A673 (cell line): ENCODE results near the gene CLDN20. TPM values are rescaled to one million over a fixed set of nuclear protein-coding genes. Genes with fewer than 3 reads are reported as not detected.
A peak's percentile ranks its signal among the peaks of the same experiment; 100 is the strongest.

Source experiments
- BruUV-seq: library from RNA; stranded (reverse); fragments of 400-500 nt; replicated peaks from 2 replicates; lab custom pipeline; 2021; lab: Mats Ljungman, UMichigan
- CTCF ChIA-PET: fragments of 300-600 bp; sonication (Branson Sonifier 250); formaldehyde crosslinking; loops from one replicate; lab custom pipeline; 2022; ENCODE audit warnings: antibody characterized with exemption; lab: Charles Lee
- POLR2A ChIA-PET: fragments of 300-600 bp; sonication (Branson Sonifier 250); formaldehyde crosslinking; loops from one replicate; lab custom pipeline; 2022; ENCODE audit warnings: antibody characterized with exemption; ENCODE audit not compliant: low non-redundant PET; lab: Charles Lee
- DNase-seq: peaks from one replicate; pipeline ENCODE4 v3.0.0-alpha.2; 2015; ENCODE audit warnings: low spot score
- H3K27ac ChIP-seq: fragments of 200-600 bp; sonication (generic); 2 replicates; pipeline ENCODE4 v1.5.1; 2016; ENCODE audit warnings: mixed run types, low read depth, mild to moderate bottlenecking, mixed read lengths, antibody characterized with exemption, low read length; ENCODE audit not compliant: poor library complexity, severe bottlenecking
- H3K27me3 ChIP-seq: fragments of 200-600 bp; sonication (generic); replicated peaks from 2 replicates; pipeline ENCODE4 v1.6.1; 2017; ENCODE audit warnings: mixed run types, low read depth, mild to moderate bottlenecking, mixed read lengths, antibody characterized with exemption, low read length; ENCODE audit not compliant: insufficient read depth, poor library complexity
- H3K36me3 ChIP-seq: fragments of 200-600 bp; sonication (generic); 2 replicates; pipeline ENCODE4 v1.6.1; 2016; ENCODE audit warnings: mixed run types, mild to moderate bottlenecking, mixed read lengths, antibody characterized with exemption, low read length; ENCODE audit not compliant: insufficient read depth, poor library complexity, severe bottlenecking
- H3K4me1 ChIP-seq: fragments of 200-600 bp; sonication (generic); 2 replicates; pipeline ENCODE4 v1.6.1; 2017; ENCODE audit warnings: mixed run types, mild to moderate bottlenecking, mixed read lengths, antibody characterized with exemption, low read length; ENCODE audit not compliant: insufficient read depth, poor library complexity, severe bottlenecking
- H3K4me3 ChIP-seq: fragments of 200-600 bp; sonication (generic); 2 replicates; pipeline ENCODE4 v1.5.1; 2016; ENCODE audit warnings: low read depth, mixed run types, mild to moderate bottlenecking, mixed read lengths, low read length; ENCODE audit not compliant: poor library complexity, severe bottlenecking
- H3K9me3 ChIP-seq: fragments of 200-600 bp; sonication (generic); 2 replicates; pipeline ENCODE4 v1.6.1; 2016; ENCODE audit warnings: mixed run types, low read depth, mild to moderate bottlenecking, mixed read lengths, antibody characterized with exemption, low read length; ENCODE audit not compliant: poor library complexity, severe bottlenecking
- CTCF ChIP-seq: fragments of 300-800, 200-600 bp; sonication (generic); conservative IDR thresholded peaks from 2 replicates; pipeline ENCODE4 v1.5.1; 2017; ENCODE audit warnings: low read depth, mild to moderate bottlenecking, antibody characterized with exemption, low read length, moderate library complexity, mixed read lengths
- EZH2 ChIP-seq: fragments of 200-600 bp; sonication (generic); IDR thresholded peaks from 2 replicates; pipeline ENCODE4 v1.6.1; 2017; ENCODE audit warnings: borderline replicate concordance, low read depth, mild to moderate bottlenecking, mixed read lengths, antibody characterized with exemption, low read length; ENCODE audit not compliant: poor library complexity, severe bottlenecking
- intact Hi-C: fragments of 100-400 bp; cut with micrococcal nuclease; formaldehyde crosslinking; loops from one replicate; pipeline ENCODE4 v1.10.0; 2022; ENCODE audit not compliant: unreplicated experiment
- total RNA-seq: library from RNA; stranded (reverse); gene quantifications from 2 replicates; pipeline ENCODE4 v1.2.3, GENCODE V29; 2021

CLDN20 gene
- total RNA-seq, 1 experiment from 2014 or later: not detected

GRCh38 chr6:155222506-155222905, 41.3 kb upstream of the CLDN20 start:
- CTCF ChIA-PET: no interaction called here
- H3K27ac ChIP-seq: no peak overlapping the region
- H3K27me3 ChIP-seq: no peaks in the 10 kb centered on the region
- no peak for DNase-seq
- POLR2A ChIA-PET: no interaction called here
- H3K9me3 ChIP-seq: no peaks in the 10 kb centered on the region
- H3K4me1 ChIP-seq: no peaks in the 10 kb centered on the region
- no peak overlapping the region for H3K4me3 ChIP-seq
- no peak for TF ChIP-seq CTCF
- TF ChIP-seq EZH2: no peak
- BruUV-seq: no TSS peak
- intact Hi-C loops: no loop called here
- H3K36me3 ChIP-seq: no peaks in the 10 kb centered on the region

- H3K36me3 ChIP-seq: no peaks in the 10 kb centered on the region
- ChIA-PET POLR2A (no interaction called here), CTCF (no interaction called here)
- no peaks in the 10 kb centered on the region for H3K27me3 ChIP-seq
- DNase-seq: peak; percentile 12
- H3K4me1 ChIP-seq: no peaks in the 10 kb centered on the region
- H3K4me3 ChIP-seq: no peak overlapping the region
- H3K27ac ChIP-seq: no peak overlapping the region
- intact Hi-C loops: no loop called here
- no TSS peak for BruUV-seq
- H3K9me3 ChIP-seq: no peaks in the 10 kb centered on the region
- TF ChIP-seq EZH2: no peak
- no peak for TF ChIP-seq CTCF
These were observed 40.0 kb upstream of the CLDN20 start for GRCh38 chr6:155223646-155224451.

- no TSS peak for BruUV-seq
- no peak overlapping the region for H3K4me3 ChIP-seq
- no peak overlapping the region for H3K27ac ChIP-seq
- ChIA-PET POLR2A (no interaction called here), CTCF (no interaction called here)
- TF ChIP-seq CTCF: no peak
- TF ChIP-seq EZH2: no peak
- H3K36me3 ChIP-seq: no peaks in the 10 kb centered on the region
- no peaks in the 10 kb centered on the region for H3K27me3 ChIP-seq
- H3K9me3 ChIP-seq: no peaks in the 10 kb centered on the region
- intact Hi-C loops: no loop called here
- no peak for DNase-seq
- H3K4me1 ChIP-seq: no peaks in the 10 kb centered on the region
These were observed 39.2 kb upstream of the CLDN20 start for GRCh38 chr6:155224618-155225017.
